AG08396 (cell line): ENCODE results near the gene NKX2-2.
"Not testable (repeated sequence)": the region's sequence is repeated elsewhere in the genome, so short reads cannot be mapped to it uniquely, and the experiment has no call there.

Experiments
- DNase-seq: peaks from one replicate; pipeline ENCODE4 v3.0.0; 2012; ENCODE audit warnings: low spot score, mixed read lengths

The NKX2-2 gene

GRCh38 chr20:21508230-21509078 lies 5.4 kb downstream of the NKX2-2 start:
- no peak for DNase-seq

GRCh38 chr20:21507400-21508229 lies 6.2 kb downstream of the NKX2-2 start:
- no peak for DNase-seq

GRCh38 chr20:21505810-21506530 lies 7.9 kb downstream of the NKX2-2 start:
- DNase-seq: peak; percentile 91

- peak; percentile 86 for DNase-seq
These were observed 8.6 kb downstream of the NKX2-2 start for GRCh38 chr20:21505161-21505809.

- no peak for DNase-seq
These were observed 9.5 kb downstream of the NKX2-2 start for GRCh38 chr20:21504323-21504722.

- DNase-seq: peak; percentile 70
These were observed 10.5 kb downstream of the NKX2-2 start for GRCh38 chr20:21503345-21503744.

GRCh38 chr20:21501184-21501583 lies 12.7 kb downstream of the NKX2-2 start:
- no peak for DNase-seq

- no peak for DNase-seq
These were observed 13.3 kb downstream of the NKX2-2 start for GRCh38 chr20:21500599-21500998.

- DNase-seq: no peak
These were observed 14.2 kb downstream of the NKX2-2 start for GRCh38 chr20:21499641-21500040.

- no peak for DNase-seq
These were observed 15.2 kb downstream of the NKX2-2 start for GRCh38 chr20:21498635-21499034.

- DNase-seq: no peak
These were observed 15.7 kb downstream of the NKX2-2 start for GRCh38 chr20:21498195-21498594.

GRCh38 chr20:21496452-21496851 lies 17.4 kb downstream of the NKX2-2 start:
- DNase-seq: no peak

GRCh38 chr20:21493049-21493448 lies 20.8 kb downstream of the NKX2-2 start:
- no peak for DNase-seq

- DNase-seq: no peak
These were observed 23.8 kb downstream of the NKX2-2 start for GRCh38 chr20:21490105-21490504.

GRCh38 chr20:21480144-21480543 lies 33.7 kb downstream of the NKX2-2 start:
- DNase-seq: not testable (repeated sequence)

- DNase-seq: no peak
These were observed 48.1 kb downstream of the NKX2-2 start for GRCh38 chr20:21465799-21466198.

GRCh38 chr20:21464916-21465315 lies 48.9 kb downstream of the NKX2-2 start:
- DNase-seq: no peak
